HUES64 (cell line): ENCODE results near the gene SNTG2.

Experiments
- H3K27ac ChIP-seq: 2 replicates; pipeline ENCODE4 v1.7.0; 2013; ENCODE audit warnings: low read depth, low read length, inconsistent platforms
- H3K27me3 ChIP-seq: 2 replicates; pipeline ENCODE4 v1.6.1; 2013; ENCODE audit warnings: mild to moderate bottlenecking, low read length; ENCODE audit not compliant: insufficient read depth
- H3K36me3 ChIP-seq: 2 replicates; pipeline ENCODE4 v1.6.1; 2013; ENCODE audit warnings: mild to moderate bottlenecking, low read length; ENCODE audit not compliant: insufficient read depth
- H3K4me1 ChIP-seq: 2 replicates; pipeline ENCODE4 v1.6.1; 2013; ENCODE audit warnings: mild to moderate bottlenecking, low read length, moderate library complexity; ENCODE audit not compliant: insufficient read depth
- H3K4me3 ChIP-seq: 2 replicates; pipeline ENCODE4 v1.5.1; 2013; ENCODE audit warnings: mild to moderate bottlenecking, low read length, moderate library complexity
- H3K9ac ChIP-seq: 2 replicates; pipeline ENCODE4 v1.6.1; 2013; ENCODE audit warnings: mild to moderate bottlenecking, low read depth, low read length
- H3K9me3 ChIP-seq: 2 replicates; pipeline ENCODE4 v1.6.1; 2013; ENCODE audit warnings: low read depth, low read length; ENCODE audit not compliant: insufficient read depth
- WGBS: fragments of 150-250, 120-280 bp; methylation state at CpG from one replicate; pipeline ENCODE4 v1.1.7; 2013; ENCODE audit warnings: missing lambda C conversion rate; 5-methylcytosine and 5-hydroxymethylcytosine counted together

The SNTG2 gene

DNA sequence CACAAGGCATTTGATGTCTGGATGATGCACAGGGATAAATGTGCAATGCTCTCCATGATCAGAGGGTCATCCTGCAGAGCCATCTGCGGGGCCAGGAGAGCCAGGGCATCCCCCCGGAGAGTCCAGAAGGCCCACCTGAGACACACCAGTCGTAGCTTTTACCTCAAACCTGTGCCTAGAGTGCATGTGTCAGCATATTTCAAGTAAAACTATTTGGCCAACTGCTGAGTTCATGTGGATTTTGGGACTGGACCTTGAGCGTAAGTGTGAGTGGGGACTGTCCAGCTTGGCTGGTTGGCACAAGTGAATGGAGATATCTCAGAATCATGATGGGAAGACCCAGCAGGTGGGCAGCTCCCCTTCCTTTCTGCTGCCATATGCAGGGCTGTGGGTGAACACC, 314.8 kb downstream of the SNTG2 start:
- Histone ChIP-seq H3K4me3 (no peak overlapping the region), H3K27ac (no peak overlapping the region), H3K27me3 (no peaks in the 10 kb centered on the region), H3K9ac (no peak overlapping the region), H3K36me3 (no peaks in the 10 kb centered on the region), H3K9me3 (no peaks in the 10 kb centered on the region), H3K4me1 (no peaks in the 10 kb centered on the region)
- 95% methylated on average over 4 of the region's 4 CpGs for WGBS

DNA sequence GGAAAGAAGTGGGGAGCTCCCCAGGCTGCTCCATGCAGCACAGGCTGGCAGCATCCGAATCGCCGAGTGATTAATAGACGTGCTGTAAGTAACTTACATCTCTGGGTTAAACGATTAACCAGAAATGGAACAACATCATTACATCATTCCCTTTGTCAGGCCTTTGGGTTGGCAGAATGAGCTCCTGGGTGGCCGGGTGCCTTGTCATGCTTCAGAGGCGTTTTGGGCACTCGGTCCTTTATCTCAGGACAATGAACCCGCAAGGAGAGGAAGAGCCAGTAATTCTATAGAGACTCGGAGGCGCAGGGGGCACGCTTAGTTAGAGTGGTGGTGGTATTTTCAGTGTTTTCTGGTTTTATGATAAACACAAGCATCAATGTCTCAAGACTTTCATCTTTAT, 315.7 kb downstream of the SNTG2 start:
- Histone ChIP-seq H3K9ac (no peak overlapping the region), H3K9me3 (no peaks in the 10 kb centered on the region)

DNA sequence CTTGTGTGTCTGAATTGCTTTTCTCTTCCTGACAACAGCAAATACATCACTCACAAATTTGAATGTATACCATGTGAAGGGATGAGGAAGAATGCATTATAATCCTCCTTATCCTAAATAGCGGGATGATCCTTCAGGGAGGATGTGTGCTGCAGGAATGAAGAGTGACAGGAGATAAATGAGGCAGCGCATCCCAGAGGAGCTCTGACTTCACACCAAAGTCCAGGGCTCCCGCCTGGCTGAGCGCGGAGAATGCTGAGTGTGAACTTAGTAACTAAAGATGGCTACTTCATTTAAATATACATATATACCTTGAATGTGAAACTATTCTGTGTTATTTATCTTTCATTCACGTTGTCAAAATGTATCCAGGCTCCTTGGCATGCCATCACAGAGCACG, 317.4 kb downstream of the SNTG2 start:
- Histone ChIP-seq H3K27me3 (no peaks in the 10 kb centered on the region), H3K4me1 (no peaks in the 10 kb centered on the region), H3K27ac (no peak overlapping the region), H3K9ac (no peak overlapping the region), H3K4me3 (no peak overlapping the region), H3K9me3 (no peaks in the 10 kb centered on the region), H3K36me3 (no peaks in the 10 kb centered on the region)
- 89% methylated on average over 4 of the region's 7 CpGs for whole genome bisulfite sequencing

More for the DNA sequence above, 315.7 kb downstream of the SNTG2 start:
- 95% methylated on average over 12 of the region's 12 CpGs for WGBS
- Histone ChIP-seq H3K27me3 (no peaks in the 10 kb centered on the region), H3K27ac (no peak overlapping the region), H3K4me1 (no peaks in the 10 kb centered on the region), H3K4me3 (no peak overlapping the region), H3K36me3 (no peaks in the 10 kb centered on the region)

DNA sequence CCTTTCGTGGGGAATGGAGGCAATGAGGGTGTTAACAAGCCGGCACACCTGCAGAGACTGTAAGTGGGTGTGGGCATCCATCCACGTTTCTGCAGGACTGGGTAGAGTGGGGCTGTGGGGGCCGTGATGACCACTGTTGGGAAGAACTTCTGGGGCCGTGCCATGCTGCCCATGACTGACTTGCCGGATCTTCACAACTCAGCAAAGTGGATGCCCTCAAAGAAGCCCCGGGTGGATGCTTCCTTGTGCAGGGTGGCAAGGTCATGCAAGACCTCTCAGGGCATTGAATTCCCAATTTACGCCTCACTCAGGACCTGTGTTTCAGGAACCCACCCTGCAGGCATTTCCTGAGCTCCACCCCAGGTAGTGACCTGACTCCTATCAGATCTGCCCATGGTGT, 319.2 kb downstream of the SNTG2 start:
- WGBS: 92% methylated on average over 8 of the region's 8 CpGs
- H3K4me3 ChIP-seq: no peak overlapping the region
- H3K27ac ChIP-seq: no peak overlapping the region
- H3K9ac ChIP-seq: no peak overlapping the region
- no peaks in the 10 kb centered on the region for H3K4me1 ChIP-seq
- H3K36me3 ChIP-seq: no peaks in the 10 kb centered on the region
- H3K9me3 ChIP-seq: peaks cover 7% of the 10 kb centered on the region; the same call in 1 of the 2 replicates
- H3K27me3 ChIP-seq: no peaks in the 10 kb centered on the region

DNA sequence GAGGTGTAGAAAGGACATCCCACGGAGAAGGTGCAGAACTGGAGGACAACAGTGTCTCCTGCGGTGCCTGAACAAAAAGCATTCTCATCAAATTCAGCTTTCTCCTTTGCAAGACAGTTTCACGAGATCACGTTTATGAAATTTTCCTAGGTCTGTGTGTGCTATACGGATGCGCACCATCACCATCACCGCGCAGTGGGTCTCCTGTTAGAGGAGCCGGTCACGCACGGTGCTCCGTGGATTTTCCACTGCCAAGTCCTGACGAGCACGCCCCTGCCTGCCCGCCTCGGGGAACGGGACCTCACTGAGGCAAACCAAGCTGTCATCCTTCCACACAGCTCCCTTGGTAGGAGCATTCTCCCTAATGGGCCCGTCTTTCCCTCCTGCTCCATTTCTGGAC, 322.2 kb downstream of the SNTG2 start:
- Histone ChIP-seq H3K9ac (no peak overlapping the region), H3K27me3 (no peaks in the 10 kb centered on the region), H3K36me3 (no peaks in the 10 kb centered on the region), H3K4me1 (no peaks in the 10 kb centered on the region), H3K27ac (no peak overlapping the region), H3K9me3 (peaks cover 12% of the 10 kb centered on the region; the same call in 1 of the 2 replicates), H3K4me3 (no peak overlapping the region)
- WGBS: 96% methylated on average over 18 of the region's 18 CpGs

DNA sequence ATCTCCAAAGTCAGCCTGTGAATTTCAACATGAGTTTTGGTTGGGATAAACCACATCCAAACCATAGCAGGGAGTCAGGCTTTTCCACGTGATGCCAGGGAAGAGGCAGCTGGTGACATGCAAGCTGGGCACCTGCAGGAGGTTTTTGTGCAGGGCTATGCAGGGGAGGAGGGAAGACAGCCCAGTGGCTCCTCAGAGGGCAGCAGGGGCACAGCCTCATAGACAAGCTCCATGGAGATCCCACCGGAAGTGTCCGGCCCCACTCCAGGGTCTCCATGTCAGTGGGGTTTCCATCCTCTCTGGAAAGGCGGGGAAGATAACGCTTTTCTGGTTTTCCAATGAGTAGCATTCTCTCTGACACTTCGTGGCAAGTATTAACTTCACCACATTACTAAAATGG, 327.0 kb downstream of the SNTG2 start:
- Histone ChIP-seq H3K9me3 (peaks cover 12% of the 10 kb centered on the region; the same call in 1 of the 2 replicates), H3K4me1 (peaks cover 4% of the 10 kb centered on the region; the same call in 1 of the 2 replicates), H3K36me3 (no peaks in the 10 kb centered on the region), H3K4me3 (no peak overlapping the region), H3K9ac (no peak overlapping the region), H3K27ac (no peak overlapping the region), H3K27me3 (no peaks in the 10 kb centered on the region)
- WGBS: 96% methylated on average over 6 of the region's 6 CpGs

DNA sequence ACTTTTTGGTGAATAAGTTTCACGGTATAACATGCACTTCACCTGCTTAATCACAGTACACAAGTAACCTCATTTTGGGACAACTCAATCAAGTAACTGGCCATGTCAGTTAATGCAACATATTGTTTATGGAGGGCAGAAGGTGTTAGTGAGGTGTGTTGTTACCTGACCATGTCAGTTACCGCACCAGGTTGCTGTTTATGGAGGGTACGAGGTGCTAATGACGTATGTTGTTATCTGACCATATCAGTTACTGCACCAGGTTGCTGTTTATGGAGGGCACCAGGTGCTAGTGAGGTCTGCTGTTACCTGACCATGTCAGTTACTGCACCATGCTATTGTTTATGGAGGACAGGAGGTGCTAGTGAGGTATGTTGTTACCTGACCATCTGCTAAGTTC, 327.5 kb downstream of the SNTG2 start:
- H3K9me3 ChIP-seq: peaks cover 12% of the 10 kb centered on the region; the same call in 1 of the 2 replicates
- no peaks in the 10 kb centered on the region for H3K27me3 ChIP-seq
- H3K4me3 ChIP-seq: no peak overlapping the region
- H3K9ac ChIP-seq: no peak overlapping the region
- no peaks in the 10 kb centered on the region for H3K36me3 ChIP-seq
- H3K4me1 ChIP-seq: peaks cover 4% of the 10 kb centered on the region; the same call in 1 of the 2 replicates
- WGBS: 94% methylated on average over 4 of the region's 4 CpGs
- no peak overlapping the region for H3K27ac ChIP-seq

DNA sequence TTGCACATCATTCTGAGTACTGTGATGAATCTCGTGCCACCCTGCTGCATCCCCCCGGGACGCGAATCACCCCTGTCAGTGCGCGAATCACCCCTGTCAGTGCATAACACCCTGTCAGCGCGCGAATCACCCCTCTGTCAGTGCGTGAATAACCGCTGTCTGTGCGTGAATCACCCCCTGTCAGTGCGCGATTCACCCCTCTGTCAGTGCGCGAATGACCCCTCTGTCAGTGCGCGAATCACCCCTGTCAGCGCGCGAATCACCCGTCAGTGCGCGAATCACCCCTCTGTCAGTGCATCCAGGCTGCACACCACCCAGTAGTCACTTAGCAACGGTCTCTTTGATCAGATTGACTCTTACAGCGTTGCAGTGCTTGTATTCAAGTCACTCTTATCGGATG, 328.2 kb downstream of the SNTG2 start:
- H3K9me3 ChIP-seq: peaks cover 12% of the 10 kb centered on the region; the same call in 1 of the 2 replicates
- no peak overlapping the region for H3K4me3 ChIP-seq
- H3K36me3 ChIP-seq: no peaks in the 10 kb centered on the region
- 94% methylated on average over 27 of the region's 27 CpGs for WGBS
- H3K27me3 ChIP-seq: no peaks in the 10 kb centered on the region
- no peak overlapping the region for H3K27ac ChIP-seq
- H3K9ac ChIP-seq: no peak overlapping the region
- H3K4me1 ChIP-seq: peaks cover 4% of the 10 kb centered on the region; the same call in 1 of the 2 replicates

DNA sequence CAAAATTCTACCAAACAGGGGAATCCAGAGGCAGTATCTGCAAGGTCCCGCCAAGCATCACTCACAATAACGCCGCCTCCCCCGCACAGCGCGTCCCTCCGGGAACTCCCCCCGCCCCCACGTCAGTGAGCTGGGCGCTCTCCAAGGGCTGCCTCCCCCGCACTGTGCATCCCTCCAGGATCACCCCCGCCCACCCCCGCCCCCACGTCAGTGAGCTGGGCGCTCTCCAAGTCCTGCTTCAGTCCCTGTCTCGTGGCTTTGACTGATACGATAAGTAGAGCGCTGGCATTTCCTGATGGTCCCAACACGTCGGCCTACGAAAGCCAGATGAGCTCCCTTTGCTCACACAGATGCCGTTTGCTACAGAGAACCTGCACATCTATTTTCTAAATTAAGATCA, 331.9 kb downstream of the SNTG2 start:
- 70% methylated on average over 22 of the region's 22 CpGs for WGBS
- H3K9ac ChIP-seq: no peak overlapping the region
- H3K27me3 ChIP-seq: no peaks in the 10 kb centered on the region
- H3K9me3 ChIP-seq: no peaks in the 10 kb centered on the region
- H3K36me3 ChIP-seq: no peaks in the 10 kb centered on the region
- H3K27ac ChIP-seq: no peak overlapping the region
- peaks cover 4% of the 10 kb centered on the region; the same call in 1 of the 2 replicates for H3K4me1 ChIP-seq
- H3K4me3 ChIP-seq: no peak overlapping the region

DNA sequence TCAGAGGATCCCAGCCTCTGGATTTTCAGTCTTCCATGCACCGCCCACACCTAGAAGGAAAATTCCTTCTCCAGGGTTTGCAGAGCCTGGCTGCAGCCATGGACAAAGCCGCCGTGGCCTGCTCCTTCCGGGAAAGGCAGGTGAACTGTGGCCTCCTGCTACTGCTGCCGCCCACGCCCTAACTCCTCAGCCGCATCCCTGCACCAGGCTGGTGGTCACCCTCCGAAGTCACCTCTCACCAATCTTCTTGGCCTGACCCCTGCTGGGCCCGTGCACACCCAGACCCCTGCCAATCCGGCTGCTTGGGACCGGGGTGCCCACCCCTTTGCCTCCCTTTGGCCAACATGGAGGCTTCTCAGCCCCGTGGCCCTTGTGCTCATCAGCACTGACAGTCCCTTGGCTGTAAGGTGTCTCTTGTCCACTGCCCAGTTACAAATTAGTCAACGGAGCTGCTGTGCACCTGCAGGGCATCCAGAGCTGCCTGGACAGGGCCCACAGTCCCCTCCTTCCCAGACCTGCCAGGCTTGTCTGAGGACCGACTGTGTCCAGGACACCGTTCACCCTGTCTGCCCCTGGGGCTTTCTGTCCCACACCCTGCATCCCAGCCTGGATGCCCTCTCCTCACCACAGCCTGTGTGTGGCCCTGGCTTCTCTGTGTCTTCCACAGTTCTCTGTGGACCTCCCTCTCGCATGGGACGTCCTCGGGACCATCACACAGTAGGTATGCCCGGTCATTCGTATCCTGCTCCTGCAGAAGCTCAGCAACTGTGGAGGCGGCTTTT, 332.6 kb downstream of the SNTG2 start:
- no peak overlapping the region for H3K27ac ChIP-seq
- H3K36me3 ChIP-seq: no peaks in the 10 kb centered on the region
- no peaks in the 10 kb centered on the region for H3K9me3 ChIP-seq
- peaks cover 4% of the 10 kb centered on the region; the same call in 1 of the 2 replicates for H3K4me1 ChIP-seq
- WGBS: 90% methylated on average over 21 of the region's 21 CpGs
- H3K9ac ChIP-seq: no peak overlapping the region
- H3K27me3 ChIP-seq: no peaks in the 10 kb centered on the region
- no peak overlapping the region for H3K4me3 ChIP-seq

DNA sequence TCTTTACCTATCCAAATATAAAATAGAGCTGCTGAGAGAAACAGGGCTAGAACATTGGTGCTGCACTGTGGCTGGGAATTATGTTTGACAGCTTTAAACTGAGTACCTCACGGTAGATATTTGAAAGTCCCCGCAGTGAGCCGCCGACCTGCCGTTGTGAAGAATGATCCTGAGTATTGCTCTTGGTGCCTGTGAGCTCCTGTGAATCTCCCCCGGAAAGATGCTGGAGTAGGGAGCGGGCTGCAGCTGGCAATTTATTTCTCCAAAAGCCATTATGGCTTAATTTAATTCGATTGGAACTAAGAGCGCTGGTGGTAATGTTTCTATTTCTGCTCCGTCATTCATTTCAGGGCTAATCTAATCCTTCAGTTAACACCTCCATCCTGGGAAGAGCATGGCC, 333.2 kb downstream of the SNTG2 start:
- H3K9ac ChIP-seq: no peak overlapping the region
- H3K27ac ChIP-seq: no peak overlapping the region
- H3K27me3 ChIP-seq: no peaks in the 10 kb centered on the region
- no peak overlapping the region for H3K4me3 ChIP-seq
- H3K9me3 ChIP-seq: no peaks in the 10 kb centered on the region
- H3K4me1 ChIP-seq: peaks cover 4% of the 10 kb centered on the region; the same call in 1 of the 2 replicates
- 93% methylated on average over 10 of the region's 10 CpGs for WGBS
- H3K36me3 ChIP-seq: no peaks in the 10 kb centered on the region
